ENCODE results near the gene NLGN4X.

NLGN4X gene

GRCh38 chrX:6228720-6229119 is at the start of gene NLGN4X:
NLGN4X (minus strand) TSS chrX:6228867; CDS start chrX:6151466, 77,401 bp downstream.
- DNase-seq: no peak

GRCh38 chrX:6266041-6266440 is 37.4 kb upstream of the NLGN4X start:
- DNase-seq: no peak

GRCh38 chrX:6262959-6263358 is 34.3 kb upstream of the NLGN4X start:
- DNase-seq: no peak

GRCh38 chrX:6257025-6257424 is 28.4 kb upstream of the NLGN4X start:
- DNase-seq: no peak

GRCh38 chrX:6244666-6245065 is 16.0 kb upstream of the NLGN4X start:
- DNase-seq: no peak

- no peak for DNase-seq
These were observed 9.9 kb upstream of the NLGN4X start for GRCh38 chrX:6238576-6238975.

GRCh38 chrX:6227935-6228334 is 732 bp downstream of the NLGN4X start:
- no peak for DNase-seq

GRCh38 chrX:6227453-6227835 is 1.2 kb downstream of the NLGN4X start:
- no peak for DNase-seq

- no peak for DNase-seq
These were observed 1.8 kb downstream of the NLGN4X start for GRCh38 chrX:6226596-6227452.

GRCh38 chrX:6225911-6226595 is 2.6 kb downstream of the NLGN4X start:
- no peak for DNase-seq

GRCh38 chrX:6225288-6225910 is 3.3 kb downstream of the NLGN4X start:
- DNase-seq: no peak

- DNase-seq: no peak
These were observed 5.2 kb downstream of the NLGN4X start for GRCh38 chrX:6223516-6223915.

GRCh38 chrX:6210230-6210629 is 18.4 kb downstream of the NLGN4X start:
- DNase-seq: no peak

GRCh38 chrX:6203462-6204215 is 25.0 kb downstream of the NLGN4X start:
- no peak for DNase-seq

GRCh38 chrX:6199486-6199885 is 29.2 kb downstream of the NLGN4X start:
- DNase-seq: no peak

- no peak for DNase-seq
These were observed 41.4 kb downstream of the NLGN4X start for GRCh38 chrX:6187256-6187655.

GRCh38 chrX:6184900-6185515 is 43.7 kb downstream of the NLGN4X start:
- DNase-seq: no peak

GRCh38 chrX:6175914-6176313 is 52.8 kb downstream of the NLGN4X start:
- DNase-seq: no peak

- no peak for DNase-seq
These were observed 58.2 kb downstream of the NLGN4X start for GRCh38 chrX:6170424-6170823.

- no peak for DNase-seq
These were observed 59.3 kb downstream of the NLGN4X start for GRCh38 chrX:6169407-6169806.

- DNase-seq: no peak
These were observed 64.9 kb downstream of the NLGN4X start for GRCh38 chrX:6163721-6164120.

- no peak for DNase-seq
These were observed 69.2 kb downstream of the NLGN4X start for GRCh38 chrX:6159468-6159867.

- DNase-seq: no peak
These were observed 76.7 kb downstream of the NLGN4X start for GRCh38 chrX:6151971-6152370.

Measured in activated CD4-positive, alpha-beta T cell treated with anti-CD3 and anti-CD28 coated beads, Interleukin-2, amount 50 U/mL, for 48 hours (primary cell).